ENCODE data around the gene PCDHGC3.
A peak's percentile ranks its signal among the peaks of the same experiment; 100 is the strongest.
"Not testable (repeated sequence)": the region's sequence is repeated elsewhere in the genome, so short reads cannot be mapped to it uniquely, and the experiment has no call there.

PCDHGC3 gene

GRCh38 chr5:141475625-141476131 lies at the start of gene PCDHGC3:
Gene PCDHGC3 (plus strand): TSS chr5:141475966. CDS start chr5:141476117, 151 bp downstream.
- peak; percentile 96 for DNase-seq (ENCODE audit: low spot score)

DNA sequence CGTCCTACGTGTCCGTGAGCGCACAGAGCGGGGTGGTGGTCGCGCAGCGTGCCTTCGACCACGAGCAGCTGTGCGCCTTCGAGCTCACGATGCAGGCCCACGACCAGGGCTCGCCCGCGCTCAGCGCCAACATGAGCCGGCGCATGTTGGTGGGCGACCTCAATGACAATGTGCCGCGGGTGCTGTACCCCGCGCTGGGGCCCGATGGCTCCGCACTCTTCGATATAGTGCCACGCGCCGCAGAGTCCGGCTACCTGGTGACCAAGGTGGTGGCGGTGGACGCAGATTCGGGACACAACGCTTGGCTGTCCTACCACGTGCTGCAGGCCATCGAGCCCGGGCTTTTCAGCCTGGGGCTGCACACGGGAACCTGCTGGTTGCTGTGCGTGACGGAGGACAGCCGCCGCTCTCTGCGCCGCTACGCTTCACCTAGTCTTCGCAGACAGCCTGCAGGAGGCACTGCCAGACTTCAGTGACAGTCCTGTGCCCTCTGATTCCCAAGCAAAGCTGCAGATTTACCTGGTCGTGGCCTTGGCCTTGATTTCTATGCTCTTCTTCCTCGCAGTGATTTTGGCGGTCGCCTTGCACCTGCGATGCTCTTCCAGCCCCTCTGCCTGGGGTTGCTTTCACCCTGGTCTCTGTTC lies 47.9 kb upstream of the PCDHGC3 start:
- no peak for DNase-seq (ENCODE audit: low spot score)

- DNase-seq (ENCODE audit: low spot score): no peak
Observed at GRCh38 chr5:141430332-141431113, 45.2 kb upstream of the PCDHGC3 start, which contains the start of gene PCDHGA12. Gene PCDHGA12 (plus strand): TSS chr5:141430507. CDS start chr5:141430760, 253 bp downstream.

GRCh38 chr5:141431286-141431685 lies 44.5 kb upstream of the PCDHGC3 start:
- DNase-seq (ENCODE audit: low spot score): no peak

GRCh38 chr5:141432308-141432707 lies 43.5 kb upstream of the PCDHGC3 start:
- not testable (repeated sequence) for DNase-seq (ENCODE audit: low spot score)

DNA sequence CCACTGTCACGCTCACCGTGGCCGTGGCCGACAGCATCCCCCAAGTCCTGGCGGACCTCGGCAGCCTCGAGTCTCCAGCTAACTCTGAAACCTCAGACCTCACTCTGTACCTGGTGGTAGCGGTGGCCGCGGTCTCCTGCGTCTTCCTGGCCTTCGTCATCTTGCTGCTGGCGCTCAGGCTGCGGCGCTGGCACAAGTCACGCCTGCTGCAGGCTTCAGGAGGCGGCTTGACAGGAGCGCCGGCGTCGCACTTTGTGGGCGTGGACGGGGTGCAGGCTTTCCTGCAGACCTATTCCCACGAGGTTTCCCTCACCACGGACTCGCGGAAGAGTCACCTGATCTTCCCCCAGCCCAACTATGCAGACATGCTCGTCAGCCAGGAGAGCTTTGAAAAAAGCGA lies 43.0 kb upstream of the PCDHGC3 start:
- DNase-seq (ENCODE audit: low spot score): not testable (repeated sequence)

GRCh38 chr5:141434006-141434405 lies 41.8 kb upstream of the PCDHGC3 start:
- DNase-seq (ENCODE audit: low spot score): no peak

- no peak for DNase-seq (ENCODE audit: low spot score)
Observed at GRCh38 chr5:141437221-141437620, 38.5 kb upstream of the PCDHGC3 start.

DNA sequence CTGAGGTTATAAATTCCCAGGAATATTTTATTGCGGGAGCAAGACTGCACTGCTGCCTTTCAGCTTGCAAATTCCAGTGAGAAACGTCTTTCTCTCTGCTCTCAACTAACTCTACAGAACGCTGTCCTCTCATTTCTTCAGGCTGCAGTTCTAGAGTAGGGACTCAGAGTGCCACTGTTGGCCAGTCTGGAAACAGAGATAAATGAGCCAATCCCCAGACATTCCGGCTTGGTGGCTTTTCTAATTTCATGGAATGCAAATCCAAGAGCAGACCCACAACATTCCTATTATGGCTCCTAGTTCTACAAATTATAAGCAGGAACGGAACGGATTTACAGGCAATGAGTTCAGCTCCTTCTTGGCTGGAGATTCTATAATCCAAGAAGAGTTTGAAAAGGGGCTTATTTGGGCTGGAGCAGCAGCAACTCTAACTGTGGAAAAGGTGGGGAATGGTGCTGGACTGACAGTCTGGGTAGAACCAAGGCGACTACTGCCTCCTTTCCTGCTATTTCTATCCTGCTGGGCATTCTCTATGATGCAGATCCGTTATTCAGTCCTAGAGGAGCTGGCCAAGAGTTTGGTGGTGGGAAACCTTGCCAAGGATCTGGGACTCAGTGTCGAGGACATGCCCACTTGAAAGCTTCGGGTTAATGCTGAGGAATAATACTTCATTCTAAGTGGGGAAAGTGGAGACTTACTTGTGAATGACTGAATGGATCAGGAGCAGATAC lies 36.2 kb upstream of the PCDHGC3 start:
- no peak for DNase-seq (ENCODE audit: low spot score)

DNA sequence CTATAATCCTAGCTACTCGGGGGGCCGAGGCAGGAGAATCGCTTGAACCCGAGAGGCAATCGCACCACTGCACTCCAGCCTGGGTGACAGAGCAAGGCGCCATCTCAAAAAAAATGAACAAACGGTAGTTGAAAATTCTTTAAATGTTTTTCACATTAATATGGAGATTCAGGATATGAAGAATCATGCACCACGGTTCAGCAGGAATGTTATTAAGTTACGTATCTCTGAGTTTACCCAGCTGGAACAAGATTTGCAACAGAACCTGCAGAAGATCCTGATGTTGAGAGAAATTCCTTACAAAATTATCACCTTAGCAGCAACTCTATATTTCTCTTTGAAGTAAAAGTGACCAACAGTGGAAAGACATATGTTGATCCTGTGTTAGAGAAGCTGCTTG lies 35.4 kb upstream of the PCDHGC3 start:
- DNase-seq (ENCODE audit: low spot score): no peak

- DNase-seq (ENCODE audit: low spot score): no peak
Observed at GRCh38 chr5:141441571-141442170, 34.1 kb upstream of the PCDHGC3 start.

DNA sequence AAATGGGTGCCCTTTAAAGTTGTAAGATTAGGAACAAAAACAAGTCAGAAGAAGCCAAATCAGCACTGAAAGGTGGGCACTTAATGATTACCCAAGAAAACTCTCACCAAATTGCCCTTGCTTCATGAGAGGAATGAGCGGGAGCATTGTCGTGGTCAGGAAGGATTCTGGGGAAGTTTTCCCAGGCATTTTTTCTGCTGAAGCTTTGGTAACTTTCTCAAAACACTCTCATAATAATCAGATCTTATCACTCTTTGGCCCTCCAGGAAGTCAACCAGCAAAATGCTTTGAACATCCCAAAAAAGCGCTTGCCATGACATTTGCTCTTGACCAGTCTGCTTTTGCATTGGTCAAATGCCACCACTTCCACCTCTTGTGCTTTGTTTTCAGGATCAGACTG lies 10.4 kb upstream of the PCDHGC3 start:
- DNase-seq (ENCODE audit: low spot score): no peak

GRCh38 chr5:141476132-141476911 lies 556 bp downstream of the PCDHGC3 start:
- peak; percentile 44 for DNase-seq (ENCODE audit: low spot score)

DNA sequence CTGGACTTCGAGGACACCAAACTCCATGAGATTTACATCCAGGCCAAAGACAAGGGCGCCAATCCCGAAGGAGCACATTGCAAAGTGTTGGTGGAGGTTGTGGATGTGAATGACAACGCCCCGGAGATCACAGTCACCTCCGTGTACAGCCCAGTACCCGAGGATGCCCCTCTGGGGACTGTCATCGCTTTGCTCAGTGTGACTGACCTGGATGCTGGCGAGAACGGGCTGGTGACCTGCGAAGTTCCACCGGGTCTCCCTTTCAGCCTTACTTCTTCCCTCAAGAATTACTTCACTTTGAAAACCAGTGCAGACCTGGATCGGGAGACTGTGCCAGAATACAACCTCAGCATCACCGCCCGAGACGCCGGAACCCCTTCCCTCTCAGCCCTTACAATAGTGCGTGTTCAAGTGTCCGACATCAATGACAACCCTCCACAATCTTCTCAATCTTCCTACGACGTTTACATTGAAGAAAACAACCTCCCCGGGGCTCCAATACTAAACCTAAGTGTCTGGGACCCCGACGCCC lies 1.3 kb downstream of the PCDHGC3 start:
- DNase-seq (ENCODE audit: low spot score): no peak

GRCh38 chr5:141477815-141478214 lies 2.0 kb downstream of the PCDHGC3 start:
- DNase-seq (ENCODE audit: low spot score): no peak

DNA sequence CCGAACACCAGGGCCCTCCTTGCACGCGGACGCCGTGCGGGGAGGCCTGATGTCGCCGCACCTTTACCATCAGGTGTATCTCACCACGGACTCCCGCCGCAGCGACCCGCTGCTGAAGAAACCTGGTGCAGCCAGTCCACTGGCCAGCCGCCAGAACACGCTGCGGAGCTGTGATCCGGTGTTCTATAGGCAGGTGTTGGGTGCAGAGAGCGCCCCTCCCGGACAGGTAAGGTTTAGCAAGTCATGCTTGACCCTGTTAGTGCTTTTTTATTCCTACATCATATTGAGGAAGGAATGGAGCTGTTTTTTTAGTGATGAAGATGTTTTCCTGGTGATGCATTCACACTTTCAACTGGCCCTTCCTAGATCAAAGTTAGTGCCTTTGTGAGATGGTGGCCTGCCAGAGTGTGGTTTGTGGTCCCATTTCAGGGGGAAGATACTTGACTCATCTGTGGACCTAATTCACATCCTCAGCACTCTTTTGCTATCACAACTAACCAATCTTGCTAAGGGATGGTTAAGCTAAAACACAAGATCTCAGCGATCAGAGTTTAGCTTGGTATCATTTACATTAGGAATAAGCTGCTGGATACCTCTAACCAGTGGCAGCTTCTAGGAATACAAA lies 2.7 kb downstream of the PCDHGC3 start:
- DNase-seq (ENCODE audit: low spot score): no peak

GRCh38 chr5:141479776-141480175 lies 4.0 kb downstream of the PCDHGC3 start:
- DNase-seq (ENCODE audit: low spot score): no peak

DNA sequence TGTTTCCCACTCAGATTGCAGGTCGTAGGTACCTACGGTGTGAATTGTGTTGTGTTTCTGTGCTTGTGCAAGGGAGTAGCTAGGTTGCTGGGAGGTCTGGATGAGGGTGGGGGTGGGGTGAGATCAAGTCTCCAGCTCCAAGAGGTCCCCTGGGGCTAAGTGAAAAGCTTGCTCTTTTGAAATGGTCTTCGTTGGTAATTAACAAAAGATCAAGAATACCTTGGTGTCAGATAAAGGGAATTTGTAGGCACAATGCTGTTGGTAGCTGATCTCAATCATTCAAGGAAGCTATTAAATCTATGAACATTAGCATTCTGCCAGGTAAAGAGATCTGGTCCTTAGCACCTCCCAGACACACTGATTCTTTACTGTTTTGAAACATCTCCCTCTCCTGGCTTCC lies 8.1 kb downstream of the PCDHGC3 start:
- DNase-seq (ENCODE audit: low spot score): no peak

DNA sequence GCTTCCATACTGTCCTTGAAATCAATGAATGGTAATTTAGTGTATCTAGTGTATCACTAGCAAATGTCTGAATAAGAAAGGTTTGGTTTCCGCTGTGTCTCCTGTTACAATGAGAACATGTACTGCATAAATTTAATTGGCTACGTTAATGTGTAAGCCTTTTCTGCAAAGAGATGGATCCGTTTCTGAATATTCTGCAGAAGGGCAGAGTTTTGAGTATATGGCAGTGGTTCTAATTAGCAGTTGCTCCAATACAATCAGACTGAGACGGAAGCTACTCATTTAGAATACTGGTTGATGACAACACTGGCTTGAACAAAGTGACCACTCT lies 8.5 kb downstream of the PCDHGC3 start:
- no peak for DNase-seq (ENCODE audit: low spot score)

DNA sequence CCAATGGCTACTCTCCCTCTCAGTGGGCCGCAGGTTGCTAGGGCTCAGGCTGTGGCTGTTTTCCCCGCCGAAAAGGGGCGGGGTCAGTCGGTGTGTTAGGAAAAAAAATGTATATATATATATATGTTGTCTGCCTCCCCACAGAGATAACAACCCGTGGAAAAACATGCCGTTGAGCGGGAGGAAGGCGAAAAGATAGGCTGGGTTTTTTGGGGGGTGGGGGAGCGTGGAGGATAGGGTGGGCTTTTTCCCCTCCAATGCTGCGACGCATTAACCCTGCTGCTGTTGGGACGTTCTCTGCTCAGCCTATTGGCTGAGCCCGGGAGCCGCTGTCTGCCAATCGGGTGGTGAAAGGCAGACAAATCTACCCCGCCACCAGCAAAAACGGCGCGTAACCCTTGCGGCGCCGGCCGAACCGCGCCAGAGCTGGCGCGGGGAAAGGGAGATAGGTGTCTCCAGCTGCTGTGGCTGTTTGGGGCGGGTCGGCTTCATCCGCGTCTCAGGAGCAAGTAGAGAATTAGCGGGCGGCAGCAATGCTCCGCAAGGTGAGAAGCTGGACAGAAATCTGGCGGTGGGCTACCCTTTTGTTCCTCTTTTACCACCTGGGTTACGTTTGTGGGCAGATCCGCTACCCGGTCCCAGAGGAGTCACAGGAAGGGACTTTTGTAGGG lies 9.0 kb downstream of the PCDHGC3 start, which contains the start of gene PCDHGC4:
PCDHGC4 (plus strand) TSS at position 390 of the 671 bp plus-strand sequence; CDS start at position 534, 144 bp downstream.
- no peak for DNase-seq (ENCODE audit: low spot score)

All from HuH-7 (cell line).